HFF-Myc (cell line): ENCODE results near the gene KCNQ1OT1.

ENCODE experiments used
- DNase-seq: peaks from one replicate; pipeline ENCODE4 v3.0.0-alpha.2; 2011; ENCODE audit warnings: low read depth; ENCODE audit errors: extremely low read depth
- H3K4me3 ChIP-seq: replicated peaks from 2 replicates; pipeline ENCODE4 v1.5.1; 2011; ENCODE audit warnings: low read depth, mild to moderate bottlenecking, control low read depth, low read length
- CTCF ChIP-seq: IDR thresholded peaks from 2 replicates; pipeline ENCODE4 v1.5.1; 2012; ENCODE audit warnings: mild to moderate bottlenecking, low read depth, low read length, control low read depth; ENCODE audit errors: missing control alignments

Gene KCNQ1OT1

DNA sequence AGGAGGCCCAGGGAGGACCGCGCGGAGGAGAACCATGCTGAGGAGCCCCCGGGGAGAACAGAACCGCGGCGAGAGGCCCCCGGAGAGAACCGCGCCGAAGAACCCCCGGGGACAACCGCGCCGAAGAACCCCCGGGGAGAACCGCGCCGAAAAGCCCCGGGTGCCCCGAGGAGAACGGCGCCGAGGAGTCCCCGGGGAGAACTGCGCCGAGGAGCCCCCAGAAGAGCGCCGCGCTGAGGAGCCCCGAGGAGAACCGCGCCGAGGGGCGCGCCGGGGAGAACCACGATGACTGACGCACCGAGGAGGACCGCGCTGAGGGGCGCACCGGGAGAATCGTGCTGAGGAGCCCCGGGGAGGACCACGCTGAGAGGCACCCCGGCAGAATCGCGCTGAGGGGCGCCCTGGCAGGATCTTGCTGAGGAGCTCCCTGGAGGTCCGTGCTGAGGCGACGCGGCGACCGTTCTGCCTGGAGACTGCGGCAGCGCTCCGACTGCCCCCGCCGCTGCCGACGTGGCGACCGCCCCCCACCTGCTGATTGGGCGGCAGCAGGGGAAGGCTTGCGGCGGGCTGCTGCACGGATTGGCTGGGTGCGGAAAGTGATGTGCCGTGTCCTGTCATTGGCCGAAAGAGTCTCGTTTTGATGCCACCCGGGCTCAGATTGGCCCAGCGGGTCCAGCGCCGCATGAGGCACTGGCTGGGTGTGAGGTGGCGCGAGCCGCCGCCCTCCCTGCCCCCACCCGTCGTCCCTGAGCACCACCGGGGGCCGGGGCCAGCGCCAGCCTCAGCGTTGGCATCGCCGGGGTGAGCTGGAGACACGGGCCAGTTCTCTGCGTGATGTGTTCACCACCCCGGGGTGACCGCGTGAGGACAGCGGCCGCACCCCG, at the start of gene KCNQ1OT1:
Gene KCNQ1OT1 (minus strand): TSS at position 464 of the 884 bp plus-strand sequence.
- DNase-seq, result peak; percentile 83
- peak within 1 kb of the TSS; percentile 56 for H3K4me3 ChIP-seq
- TF ChIP-seq CTCF, result no peak

DNA sequence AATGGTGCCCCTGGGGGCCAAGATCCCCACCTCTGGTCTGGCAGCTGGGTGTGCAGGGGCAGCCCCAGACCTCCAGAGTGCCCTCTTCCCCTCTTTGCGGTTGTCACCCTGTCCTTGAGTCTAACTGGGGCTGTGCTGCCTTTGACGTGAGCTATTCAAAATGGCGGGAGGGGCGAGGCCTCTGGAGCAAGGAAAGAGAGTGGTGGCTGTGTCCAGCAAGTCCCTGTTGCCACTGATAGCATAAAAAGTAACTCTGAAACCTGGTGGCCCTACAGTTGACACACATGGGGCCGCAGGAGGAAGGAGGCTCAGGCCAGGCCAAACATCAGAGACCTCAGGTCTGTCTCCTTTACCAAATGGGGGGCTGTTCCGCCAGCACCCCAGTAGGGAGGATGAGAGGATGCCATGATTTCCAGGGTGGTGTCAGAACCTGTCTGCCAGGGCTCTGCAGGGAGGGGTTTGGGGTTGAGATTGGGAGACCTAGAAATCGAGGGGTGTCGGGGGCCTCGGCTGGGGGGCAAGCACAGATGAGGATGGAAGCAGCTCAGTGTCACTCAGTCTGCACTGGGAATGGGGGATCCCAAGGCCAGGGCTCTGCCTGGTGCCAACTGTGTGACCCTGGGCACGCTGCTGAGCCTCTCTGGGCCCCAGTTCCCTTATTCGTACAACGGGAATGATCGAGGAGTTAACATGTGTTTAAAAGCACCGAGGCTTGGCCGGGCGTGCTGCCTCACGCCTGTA, 49.2 kb upstream of the KCNQ1OT1 start:
- no peak for TF ChIP-seq CTCF
- no peak for DNase-seq
- H3K4me3 ChIP-seq, result no peak overlapping the region

DNA sequence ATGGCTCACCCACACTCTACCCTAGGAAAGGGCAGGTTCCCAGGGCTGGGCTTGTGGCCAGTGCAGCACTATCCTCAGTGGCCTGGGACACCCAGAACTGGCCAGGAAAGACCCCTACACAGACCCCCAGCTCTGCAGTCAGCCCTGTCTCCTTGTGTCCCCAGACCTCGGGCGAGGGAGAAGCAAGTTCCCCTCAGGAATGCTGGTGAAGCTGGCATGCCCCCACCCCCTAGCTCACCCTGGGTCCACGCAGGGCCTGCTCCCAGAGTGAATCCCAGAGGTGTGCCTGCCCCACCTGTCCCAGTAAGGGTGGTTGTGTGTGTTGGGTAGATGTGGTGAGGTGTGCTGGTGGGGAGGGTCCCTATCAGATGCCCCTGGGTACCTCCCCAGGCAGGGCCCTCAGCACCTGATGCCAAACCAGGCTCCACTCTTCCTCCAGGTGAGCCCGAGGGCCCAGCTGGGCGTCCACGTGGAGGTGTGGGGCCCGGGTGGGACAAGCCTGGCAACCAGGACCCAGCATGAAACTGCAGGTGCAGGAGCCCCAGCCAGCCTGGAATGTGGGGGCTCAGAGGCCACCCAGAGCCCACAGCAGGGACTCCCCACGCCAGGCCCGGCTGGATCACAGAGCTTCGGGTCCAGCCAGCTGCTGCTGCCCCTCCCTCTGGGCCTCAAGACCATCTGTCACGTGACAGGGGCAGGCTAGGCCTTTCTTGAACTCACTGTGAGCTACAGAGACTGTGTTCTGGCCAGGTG, 48.4 kb upstream of the KCNQ1OT1 start:
- no peak for TF ChIP-seq CTCF
- no peak overlapping the region for H3K4me3 ChIP-seq
- no peak for DNase-seq

GRCh38 chr11:2747248-2748027, 47.6 kb upstream of the KCNQ1OT1 start:
- no peak for DNase-seq
- H3K4me3 ChIP-seq, result no peak overlapping the region
- TF ChIP-seq CTCF, result no peak

GRCh38 chr11:2746401-2747247, 46.8 kb upstream of the KCNQ1OT1 start:
- no peak for DNase-seq

More at GRCh38 chr11:2746401-2747247, 46.8 kb upstream of the KCNQ1OT1 start:
- no peak overlapping the region for H3K4me3 ChIP-seq
- TF ChIP-seq CTCF, result no peak
